Measurements from ENCODE around the gene RABGGTA. TPM values are rescaled to one million over a fixed set of nuclear protein-coding genes. Genes with fewer than 3 reads are reported as not detected.

The RABGGTA gene
- total RNA-seq, 1 experiment from 2014 or later, result 25.6 TPM

GRCh38 chr14:24263848-24264247, 7.5 kb downstream of the RABGGTA start:
- Histone ChIP-seq H2BK5ac (ENCODE audit: insufficient read length, low read length) (no peak overlapping the region), H3K18ac (ENCODE audit: insufficient read length, low read depth, low read length) (no peak overlapping the region), H4K91ac (ENCODE audit: insufficient read length, low read depth, low read length) (no peak overlapping the region), H2BK120ac (ENCODE audit: low read depth, low read length, poor library complexity, severe bottlenecking) (no peak overlapping the region), H3T11ph (ENCODE audit: low read length) (no peak overlapping the region), H3K27ac (ENCODE audit: insufficient read length, low read depth, low read length) (no peak overlapping the region), H3K27me3 (ENCODE audit: insufficient read depth, low read length) (no peaks in the 10 kb centered on the region), H2BK20ac (ENCODE audit: low read depth, low read length, poor library complexity, severe bottlenecking) (no peak overlapping the region), H2BK12ac (ENCODE audit: insufficient read length, low read depth, low read length) (no peak overlapping the region), H3K23me2 (ENCODE audit: insufficient read length, low read depth, low read length, poor library complexity, severe bottlenecking) (no peaks in the 10 kb centered on the region), H3K9me3 (ENCODE audit: control insufficient read depth, low read depth, low read length) (no peaks in the 10 kb centered on the region), H4K5ac (ENCODE audit: insufficient read length, low read depth, low read length) (no peak overlapping the region), H2AK5ac (ENCODE audit: insufficient read length, low read length) (no peak overlapping the region), H3K4me2 (ENCODE audit: insufficient read depth, insufficient read length, low read length) (no peak overlapping the region), H2BK15ac (ENCODE audit: low read depth, low read length) (no peak overlapping the region), H3K79me1 (ENCODE audit: insufficient read depth, low read depth, low read length, poor library complexity, severe bottlenecking) (no peaks in the 10 kb centered on the region), H3K14ac (ENCODE audit: insufficient read depth, low read length) (no peak overlapping the region), H3K4ac (ENCODE audit: low read depth, low read length) (no peak overlapping the region), H3K9ac (ENCODE audit: extremely low read depth, insufficient read length, low read length) (no peak overlapping the region), H2AFZ (ENCODE audit: low read length) (no peak overlapping the region), H3K79me2 (ENCODE audit: insufficient read depth, low read length) (no peaks in the 10 kb centered on the region), H4K20me1 (ENCODE audit: control insufficient read depth, insufficient read depth, insufficient read length) (no peaks in the 10 kb centered on the region), H3K23ac (ENCODE audit: insufficient read length, low read depth, low read length) (no peak overlapping the region), H4K8ac (replicated peaks; ENCODE audit: insufficient read length, low read depth, low read length) (no peak overlapping the region), H3K4me1 (ENCODE audit: insufficient read depth, low read length) (no peaks in the 10 kb centered on the region), H3K56ac (ENCODE audit: insufficient read length, low read depth, low read length) (no peak overlapping the region)
- no peaks in the 10 kb centered on the region; the same call in 1 of the 2 replicates for H3K27me3 Mint-ChIP-seq (ENCODE audit: low read depth)
- no CpG with 5 or more reads among the region's 6 CpGs for WGBS (ENCODE audit: extremely low coverage, insufficient read length, low lambda C conversion rate)
- no peak overlapping the region for H3K4me3 Mint-ChIP-seq
- H3K36me3 Mint-ChIP-seq (ENCODE audit: insufficient read depth in 1 of 3, low read depth in 3 of 3), result peaks cover 3 to 17% (median 14%) of the 10 kb centered on the region in 3 experiments; a peak in 5 of 7 replicates
- no peaks in the 10 kb centered on the region; a peak in 1 of 4 replicates for H3K4me1 Mint-ChIP-seq
- H3K27ac Mint-ChIP-seq, result no peak overlapping the region
- H3K9me3 Mint-ChIP-seq, result no peaks in the 10 kb centered on the region
- TF ChIP-seq, protein P1, sequence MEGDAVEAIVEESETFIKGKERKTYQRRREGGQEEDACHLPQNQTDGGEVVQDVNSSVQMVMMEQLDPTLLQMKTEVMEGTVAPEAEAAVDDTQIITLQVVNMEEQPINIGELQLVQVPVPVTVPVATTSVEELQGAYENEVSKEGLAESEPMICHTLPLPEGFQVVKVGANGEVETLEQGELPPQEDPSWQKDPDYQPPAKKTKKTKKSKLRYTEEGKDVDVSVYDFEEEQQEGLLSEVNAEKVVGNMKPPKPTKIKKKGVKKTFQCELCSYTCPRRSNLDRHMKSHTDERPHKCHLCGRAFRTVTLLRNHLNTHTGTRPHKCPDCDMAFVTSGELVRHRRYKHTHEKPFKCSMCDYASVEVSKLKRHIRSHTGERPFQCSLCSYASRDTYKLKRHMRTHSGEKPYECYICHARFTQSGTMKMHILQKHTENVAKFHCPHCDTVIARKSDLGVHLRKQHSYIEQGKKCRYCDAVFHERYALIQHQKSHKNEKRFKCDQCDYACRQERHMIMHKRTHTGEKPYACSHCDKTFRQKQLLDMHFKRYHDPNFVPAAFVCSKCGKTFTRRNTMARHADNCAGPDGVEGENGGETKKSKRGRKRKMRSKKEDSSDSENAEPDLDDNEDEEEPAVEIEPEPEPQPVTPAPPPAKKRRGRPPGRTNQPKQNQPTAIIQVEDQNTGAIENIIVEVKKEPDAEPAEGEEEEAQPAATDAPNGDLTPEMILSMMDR (conservative IDR thresholded peaks at IDR 0.05), result no peak
- no peak for DNase-seq

Measured in H9 (cell line).